ENCODE data around the gene SKI. TPM values are rescaled to one million over a fixed set of nuclear protein-coding genes. Genes with fewer than 3 reads are reported as not detected.

SKI gene
- total RNA-seq, 2 experiments from 2014 or later = 4.7 to 11.7 TPM

DNA sequence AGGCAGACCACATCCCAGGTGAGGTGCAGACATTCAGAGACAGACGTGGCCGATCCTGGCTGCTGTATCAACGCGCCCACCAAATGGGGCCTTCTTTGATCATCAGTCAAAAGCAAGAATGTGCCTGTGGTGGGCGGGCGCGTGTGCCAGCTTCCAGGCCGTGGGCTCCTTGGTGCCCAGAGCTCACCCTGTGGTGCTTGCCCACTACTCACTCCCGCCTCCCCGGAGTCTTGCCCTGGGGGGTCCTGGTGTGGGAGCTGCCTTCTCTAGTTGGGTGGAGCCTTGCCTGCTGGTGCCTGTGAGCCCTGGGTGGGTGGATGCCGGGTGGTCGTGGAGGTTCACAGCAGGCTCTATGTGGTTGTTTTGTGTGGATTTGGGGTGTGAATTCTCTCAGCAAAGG is 70.6 kb downstream of the SKI start:
- Histone ChIP-seq H3K4me1 (ENCODE audit: insufficient read depth, low read length, poor library complexity, severe bottlenecking) (peaks cover 26% of the 10 kb centered on the region), H3K4me2 (ENCODE audit: low read length) (no peak overlapping the region), H3K9me2 (ENCODE audit: insufficient read depth, low read length) (no peaks in the 10 kb centered on the region), H3K36me3 (ENCODE audit: insufficient read depth, low read length) (no peaks in the 10 kb centered on the region), H2AFZ (ENCODE audit: low read length) (no peak overlapping the region), H3K9me3 (ENCODE audit: low read length) (no peaks in the 10 kb centered on the region), H3K27ac (ENCODE audit: low read depth, low read length, poor library complexity, severe bottlenecking) (no peak overlapping the region), H3K4me3 (ENCODE audit: low read depth, low read length, poor library complexity, severe bottlenecking) (no peak overlapping the region), H4K20me1 (ENCODE audit: insufficient read depth, low read length) (no peaks in the 10 kb centered on the region), H3K79me2 (ENCODE audit: insufficient read depth, low read depth, low read length) (no peaks in the 10 kb centered on the region)
- no peak for TF ChIP-seq EZH2phosphoT487 (IDR thresholded peaks at IDR 0.05; ENCODE audit: borderline replicate concordance, low read depth, low read length)
- TF ChIP-seq, protein P1, sequence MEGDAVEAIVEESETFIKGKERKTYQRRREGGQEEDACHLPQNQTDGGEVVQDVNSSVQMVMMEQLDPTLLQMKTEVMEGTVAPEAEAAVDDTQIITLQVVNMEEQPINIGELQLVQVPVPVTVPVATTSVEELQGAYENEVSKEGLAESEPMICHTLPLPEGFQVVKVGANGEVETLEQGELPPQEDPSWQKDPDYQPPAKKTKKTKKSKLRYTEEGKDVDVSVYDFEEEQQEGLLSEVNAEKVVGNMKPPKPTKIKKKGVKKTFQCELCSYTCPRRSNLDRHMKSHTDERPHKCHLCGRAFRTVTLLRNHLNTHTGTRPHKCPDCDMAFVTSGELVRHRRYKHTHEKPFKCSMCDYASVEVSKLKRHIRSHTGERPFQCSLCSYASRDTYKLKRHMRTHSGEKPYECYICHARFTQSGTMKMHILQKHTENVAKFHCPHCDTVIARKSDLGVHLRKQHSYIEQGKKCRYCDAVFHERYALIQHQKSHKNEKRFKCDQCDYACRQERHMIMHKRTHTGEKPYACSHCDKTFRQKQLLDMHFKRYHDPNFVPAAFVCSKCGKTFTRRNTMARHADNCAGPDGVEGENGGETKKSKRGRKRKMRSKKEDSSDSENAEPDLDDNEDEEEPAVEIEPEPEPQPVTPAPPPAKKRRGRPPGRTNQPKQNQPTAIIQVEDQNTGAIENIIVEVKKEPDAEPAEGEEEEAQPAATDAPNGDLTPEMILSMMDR (conservative IDR thresholded peaks at IDR 0.05; ENCODE audit: low read length) = no peak
- DNase-seq (ENCODE audit: low spot score) = no peak
- ChIA-PET POLR2A (no interaction called here), CTCF (ENCODE audit: unreplicated experiment) (no interaction called here)
- intact Hi-C loops (cut with micrococcal nuclease; ENCODE audit: unreplicated experiment) = no loop called here
- BruUV-seq (replicated peaks) = no TSS peak

DNA sequence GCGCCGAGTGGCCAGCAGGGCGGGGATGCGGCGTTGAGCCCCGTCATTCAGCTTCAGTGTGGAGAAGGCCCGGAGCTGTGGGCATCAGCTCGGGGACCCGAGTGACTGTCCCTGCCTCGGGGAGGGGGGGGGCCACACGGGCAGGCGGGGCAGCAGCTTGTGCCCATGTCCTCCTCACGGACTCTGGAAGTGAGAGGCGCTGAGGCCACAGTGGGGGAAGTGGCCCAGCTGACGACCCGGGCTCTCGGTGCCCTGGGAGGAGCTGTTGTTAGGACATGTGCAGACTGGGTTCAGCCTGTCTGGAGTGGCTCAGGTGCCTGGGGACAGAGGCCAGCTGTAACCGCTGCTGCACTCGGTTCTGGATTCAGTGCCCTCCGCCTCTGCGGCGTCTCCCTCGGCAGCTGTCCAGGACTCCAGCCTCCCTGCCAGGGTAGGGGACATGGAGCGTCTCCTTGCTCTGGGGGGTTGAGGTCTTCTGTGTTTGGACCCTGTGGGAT is 71.1 kb downstream of the SKI start:
- no peaks in the 10 kb centered on the region for H3K79me2 ChIP-seq (ENCODE audit: insufficient read depth, low read depth, low read length)
- H4K20me1 ChIP-seq (ENCODE audit: insufficient read depth, low read length) = no peaks in the 10 kb centered on the region
- BruUV-seq (replicated peaks) = no TSS peak
- H3K4me2 ChIP-seq (ENCODE audit: low read length) = 0 out of 2 replicates have a peak overlapping the region, but pooled peaks have one; percentile 96
- TF ChIP-seq, protein P1 (conservative IDR thresholded peaks at IDR 0.05; ENCODE audit: low read length) = no peak
- no peak for TF ChIP-seq EZH2phosphoT487 (IDR thresholded peaks at IDR 0.05; ENCODE audit: borderline replicate concordance, low read depth, low read length)
- H3K9me2 ChIP-seq (ENCODE audit: insufficient read depth, low read length) = no peaks in the 10 kb centered on the region
- intact Hi-C loops (cut with micrococcal nuclease; ENCODE audit: unreplicated experiment) = no loop called here
- CTCF ChIA-PET (ENCODE audit: unreplicated experiment) = no interaction called here
- no peaks in the 10 kb centered on the region for H3K9me3 ChIP-seq (ENCODE audit: low read length)
- DNase-seq (ENCODE audit: low spot score) = no peak
- no peaks in the 10 kb centered on the region for H3K36me3 ChIP-seq (ENCODE audit: insufficient read depth, low read length)
- peaks cover 26% of the 10 kb centered on the region for H3K4me1 ChIP-seq (ENCODE audit: insufficient read depth, low read length, poor library complexity, severe bottlenecking)
- no peak overlapping the region for H3K27ac ChIP-seq (ENCODE audit: low read depth, low read length, poor library complexity, severe bottlenecking)
- H3K4me3 ChIP-seq (ENCODE audit: low read depth, low read length, poor library complexity, severe bottlenecking) = no peak overlapping the region
- H2AFZ ChIP-seq (ENCODE audit: low read length) = no peak overlapping the region
- POLR2A ChIA-PET = no interaction called here

DNA sequence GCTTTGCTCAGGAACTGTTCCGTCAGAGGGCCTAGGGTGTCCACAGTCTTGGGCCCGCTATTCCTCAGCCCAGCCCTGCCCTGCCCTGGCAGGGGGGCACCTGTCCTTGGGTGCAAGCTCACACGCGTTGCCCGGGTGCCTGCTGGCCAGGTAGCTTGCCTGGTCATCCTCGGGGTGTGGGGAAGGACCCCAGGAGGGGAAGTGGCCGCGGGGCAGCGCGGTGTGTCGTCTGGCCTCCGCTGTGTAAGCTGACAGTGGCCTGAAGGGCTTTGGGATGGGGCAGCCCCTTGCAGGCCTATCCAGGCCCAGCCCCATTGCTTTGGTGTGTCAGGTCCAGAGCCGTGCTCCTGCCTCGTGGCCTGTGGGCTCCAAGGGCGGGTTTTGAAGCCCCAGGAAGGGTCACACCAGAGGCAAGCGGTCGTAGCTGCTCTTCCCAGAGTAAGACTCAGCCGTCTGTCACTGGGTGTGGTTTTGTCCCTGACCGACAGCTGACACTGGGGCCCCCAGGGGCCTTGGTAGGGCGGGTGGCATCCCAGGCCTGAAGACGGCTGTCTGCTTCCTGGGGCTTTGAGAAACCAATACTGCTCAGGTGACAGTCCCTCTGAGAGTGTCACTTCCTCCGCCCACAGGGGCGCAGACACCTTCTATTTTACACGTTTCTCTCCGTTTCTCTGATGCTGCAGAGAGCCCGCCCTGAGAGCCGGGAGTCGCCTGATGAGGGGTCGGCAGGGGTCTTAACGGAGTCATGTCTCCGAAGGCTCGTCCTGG is 72.1 kb downstream of the SKI start:
- no peaks in the 10 kb centered on the region for H3K79me2 ChIP-seq (ENCODE audit: insufficient read depth, low read depth, low read length)
- ChIA-PET POLR2A (interaction anchor here (0.6 to 0.9 kb wide), 2 partner anchors 11 to 42 kb away, joined by 4 read pairs; no protein-coding TSS in a partner anchor), CTCF (ENCODE audit: unreplicated experiment) (interaction anchor here (0.5 kb wide), 1 partner anchor 167 kb away, joined by 6 read pairs; no protein-coding TSS in a partner anchor)
- H2AFZ ChIP-seq (ENCODE audit: low read length) = peak overlapping the region; percentile 33; the same call in 1 of the 2 replicates
- H3K4me3 ChIP-seq (ENCODE audit: low read depth, low read length, poor library complexity, severe bottlenecking) = peak overlapping the region; percentile 63
- H3K4me2 ChIP-seq (ENCODE audit: low read length) = peak overlapping the region; percentile 96
- no peaks in the 10 kb centered on the region for H3K9me2 ChIP-seq (ENCODE audit: insufficient read depth, low read length)
- H3K9me3 ChIP-seq (ENCODE audit: low read length) = no peaks in the 10 kb centered on the region
- DNase-seq (ENCODE audit: low spot score) = peak; percentile 84
- no peaks in the 10 kb centered on the region for H4K20me1 ChIP-seq (ENCODE audit: insufficient read depth, low read length)
- intact Hi-C loops (cut with micrococcal nuclease; ENCODE audit: unreplicated experiment) = loop anchor here (2.0 to 5.0 kb wide), 2 partner anchors 41 to 103 kb away; no protein-coding TSS in a partner anchor
- BruUV-seq (replicated peaks) = no TSS peak
- TF ChIP-seq, protein P1 (conservative IDR thresholded peaks at IDR 0.05; ENCODE audit: low read length) = no peak
- no peak for TF ChIP-seq EZH2phosphoT487 (IDR thresholded peaks at IDR 0.05; ENCODE audit: borderline replicate concordance, low read depth, low read length)
- peaks cover 26% of the 10 kb centered on the region for H3K4me1 ChIP-seq (ENCODE audit: insufficient read depth, low read length, poor library complexity, severe bottlenecking)
- H3K27ac ChIP-seq (ENCODE audit: low read depth, low read length, poor library complexity, severe bottlenecking) = peak overlapping the region; percentile 84
- H3K36me3 ChIP-seq (ENCODE audit: insufficient read depth, low read length) = no peaks in the 10 kb centered on the region

All from OCI-LY7 (cell line).